ENCODE measurements around the gene KIAA2012.

Gene KIAA2012

GRCh38 chr2:202044777-202045176 lies 28.3 kb upstream of the KIAA2012 start:
- no peak for DNase-seq

DNA sequence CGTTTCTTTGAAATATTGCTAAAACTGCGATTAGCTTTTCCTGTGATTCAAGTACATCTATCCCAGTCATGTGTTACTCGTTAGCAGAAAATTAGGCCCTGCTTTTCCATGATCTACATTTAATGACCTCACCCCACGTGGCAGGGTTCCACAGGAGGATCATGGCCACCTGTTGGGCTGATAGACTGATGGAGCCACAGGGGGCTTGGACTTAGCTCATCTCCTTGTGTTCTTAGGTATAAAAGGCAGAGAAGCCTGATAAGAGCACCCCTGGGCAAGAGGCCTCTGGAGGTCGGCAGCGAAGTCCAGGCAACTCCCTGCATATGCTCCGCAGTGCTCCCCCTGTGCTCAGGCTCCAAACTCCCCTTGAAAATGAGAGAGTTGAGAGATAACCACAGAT lies 26.5 kb upstream of the KIAA2012 start:
- no peak for DNase-seq

- DNase-seq: no peak
These were observed 23.8 kb upstream of the KIAA2012 start for GRCh38 chr2:202049092-202049728.

GRCh38 chr2:202049840-202050239 lies 23.2 kb upstream of the KIAA2012 start:
- no peak for DNase-seq

- DNase-seq: no peak
These were observed 22.4 kb upstream of the KIAA2012 start for GRCh38 chr2:202050652-202051051.

GRCh38 chr2:202051499-202052161 lies 21.4 kb upstream of the KIAA2012 start:
- DNase-seq: no peak

DNA sequence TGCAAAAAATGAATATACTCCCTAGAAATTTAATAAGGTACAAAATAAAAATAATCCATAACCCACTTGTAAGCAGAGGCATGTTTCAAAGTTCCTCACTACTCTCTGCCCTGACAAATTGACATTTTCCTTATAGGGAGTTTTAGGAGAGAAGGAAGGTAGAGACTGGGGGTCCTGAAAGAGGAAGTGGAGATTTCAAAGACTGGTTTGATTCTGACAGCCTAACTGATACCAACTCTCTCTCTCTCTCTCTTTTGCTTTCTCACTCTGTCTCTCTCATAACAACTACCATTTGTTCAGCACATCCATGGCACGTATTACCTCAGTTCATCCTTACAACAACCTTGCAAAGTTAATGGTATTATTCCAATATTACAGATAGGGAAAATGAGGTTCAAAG lies 20.8 kb upstream of the KIAA2012 start:
- no peak for DNase-seq

DNA sequence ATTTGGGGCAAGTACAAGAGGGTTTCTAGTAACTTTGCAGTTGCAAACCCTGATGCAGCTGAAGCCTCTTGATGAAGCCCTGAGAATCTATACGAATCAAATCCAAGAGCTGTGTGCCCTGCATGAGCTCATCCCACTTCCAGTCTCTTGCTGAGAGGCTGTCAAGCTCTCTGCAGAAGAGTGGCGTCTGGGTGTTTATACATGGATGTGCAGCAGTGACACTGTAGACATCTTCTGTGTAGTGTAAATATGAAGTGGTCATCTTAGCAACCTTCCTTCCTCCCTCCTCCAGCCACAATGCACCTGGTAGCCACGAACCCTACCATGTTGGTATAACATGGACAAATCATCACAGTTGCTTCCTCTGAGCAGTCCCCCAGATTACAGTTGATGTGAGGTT lies 18.4 kb upstream of the KIAA2012 start:
- DNase-seq: no peak

DNA sequence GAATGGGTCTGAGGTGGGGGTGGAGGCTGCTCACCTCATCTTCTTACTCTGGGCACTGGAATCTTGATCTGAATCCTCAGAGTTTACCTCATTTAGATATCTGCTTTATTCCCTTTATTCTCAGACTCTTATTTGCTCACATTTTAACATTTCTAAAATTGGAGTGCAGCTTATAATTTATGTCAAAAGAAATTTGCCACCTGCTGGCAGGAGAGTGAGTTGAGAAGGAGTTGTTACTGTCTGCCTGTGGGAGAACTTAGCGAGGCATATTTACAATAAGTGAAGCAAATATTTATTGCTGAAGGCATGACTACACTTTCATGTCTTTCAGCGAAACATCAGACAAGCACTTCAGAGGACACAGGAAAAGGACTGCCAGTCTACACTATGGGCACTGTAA lies 16.4 kb upstream of the KIAA2012 start:
- no peak for DNase-seq

DNA sequence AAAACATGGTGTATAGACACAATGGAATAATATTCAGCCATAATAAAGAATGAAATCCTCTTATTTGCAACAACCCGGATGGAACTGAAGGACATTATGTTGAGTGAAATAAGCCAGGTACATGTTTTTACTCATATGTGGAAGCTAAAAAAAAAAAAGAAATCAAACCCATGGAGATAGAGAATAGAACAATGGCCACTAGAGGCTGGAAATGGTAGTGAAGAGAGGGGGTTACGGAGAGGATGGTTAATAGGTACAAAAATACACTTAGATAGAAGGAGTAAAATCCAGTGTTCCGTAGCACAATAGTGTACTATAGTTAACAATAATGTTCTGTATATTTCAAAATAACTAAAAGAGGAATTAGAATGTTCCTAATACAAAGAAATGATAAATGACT lies 12.8 kb upstream of the KIAA2012 start:
- no peak for DNase-seq

DNA sequence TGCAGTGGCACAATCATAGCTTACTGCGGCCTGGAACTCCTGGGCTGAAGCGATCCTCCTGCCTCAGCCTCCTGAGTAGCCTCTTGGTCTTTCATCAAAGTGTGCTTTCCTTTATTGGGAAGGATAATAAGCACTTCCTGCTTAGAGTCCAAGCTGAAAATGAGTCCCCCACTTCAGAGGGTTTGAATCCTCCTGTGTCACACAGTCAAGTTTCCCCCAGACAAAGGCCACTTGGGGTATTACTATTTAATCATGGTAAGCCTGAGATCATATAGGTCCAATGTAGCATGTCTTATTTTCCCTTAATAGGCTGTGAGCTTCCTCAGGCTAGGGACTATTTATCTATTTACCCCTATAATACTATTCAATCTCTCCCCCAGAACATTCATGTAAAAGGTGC lies 11.4 kb upstream of the KIAA2012 start:
- no peak for DNase-seq

GRCh38 chr2:202064171-202064880 lies 8.7 kb upstream of the KIAA2012 start:
- DNase-seq: peak; percentile 97

DNA sequence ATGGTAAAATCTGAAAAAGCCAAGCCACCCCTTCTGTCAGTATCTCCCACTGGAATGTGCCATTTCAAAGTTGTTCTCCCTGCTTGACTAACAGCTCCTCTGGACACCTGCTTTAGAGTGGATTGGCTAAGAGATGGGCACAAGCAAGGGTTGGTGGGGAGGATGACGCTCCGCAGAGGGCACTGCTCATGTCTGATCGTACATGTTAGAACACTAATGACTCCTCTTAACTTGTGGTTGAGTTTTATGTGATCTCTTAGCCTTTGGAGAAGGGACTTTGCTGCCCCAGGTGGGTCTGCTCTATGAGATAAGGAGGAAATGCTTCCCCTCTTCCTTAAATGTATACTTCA lies 8.2 kb upstream of the KIAA2012 start:
- no peak for DNase-seq

DNA sequence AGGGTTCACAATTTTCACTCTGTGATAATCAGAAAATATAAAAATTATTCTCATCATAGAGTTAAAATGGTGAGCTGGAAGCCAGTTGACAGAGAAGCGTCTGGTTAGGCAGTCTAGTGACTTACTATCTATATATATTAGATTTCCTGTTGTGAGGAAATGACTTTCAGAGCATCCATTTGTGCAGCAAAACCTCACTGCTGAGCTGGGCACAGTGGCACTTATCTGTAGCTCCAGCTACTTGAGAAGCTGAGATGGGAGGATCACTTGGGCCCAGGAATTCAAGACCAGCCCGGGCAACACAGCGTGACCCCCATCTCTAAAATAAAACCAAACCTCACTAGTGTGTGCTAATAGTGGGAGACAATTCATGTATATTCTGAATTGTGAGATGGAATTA lies 7.2 kb upstream of the KIAA2012 start:
- DNase-seq: no peak

- no peak for DNase-seq
These were observed 6.2 kb upstream of the KIAA2012 start for GRCh38 chr2:202066875-202067274.

GRCh38 chr2:202067589-202067988 lies 5.5 kb upstream of the KIAA2012 start:
- DNase-seq: no peak

GRCh38 chr2:202069170-202070067 lies 3.6 kb upstream of the KIAA2012 start:
- no peak for DNase-seq

DNA sequence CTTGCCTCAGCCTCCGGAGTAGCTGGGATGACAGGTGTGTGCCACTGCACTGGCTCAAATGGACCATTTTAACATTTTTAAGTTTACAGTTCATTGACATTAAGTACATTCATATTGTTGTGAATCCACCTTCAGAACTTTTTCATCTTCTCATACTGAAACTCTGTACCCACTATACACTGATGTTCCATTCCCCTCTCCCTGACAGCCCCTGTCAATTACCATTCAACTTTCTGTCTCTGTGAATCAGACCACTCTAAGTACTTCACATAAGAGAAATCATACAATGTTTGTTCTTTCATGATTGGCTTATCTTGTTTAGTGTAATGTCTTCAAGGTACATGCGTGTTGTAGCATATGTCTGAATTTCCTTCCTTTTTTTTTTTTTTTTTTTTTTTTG lies 1.9 kb upstream of the KIAA2012 start:
- no peak for DNase-seq

- no peak for DNase-seq
These were observed 829 bp upstream of the KIAA2012 start for GRCh38 chr2:202072226-202072625.

DNA sequence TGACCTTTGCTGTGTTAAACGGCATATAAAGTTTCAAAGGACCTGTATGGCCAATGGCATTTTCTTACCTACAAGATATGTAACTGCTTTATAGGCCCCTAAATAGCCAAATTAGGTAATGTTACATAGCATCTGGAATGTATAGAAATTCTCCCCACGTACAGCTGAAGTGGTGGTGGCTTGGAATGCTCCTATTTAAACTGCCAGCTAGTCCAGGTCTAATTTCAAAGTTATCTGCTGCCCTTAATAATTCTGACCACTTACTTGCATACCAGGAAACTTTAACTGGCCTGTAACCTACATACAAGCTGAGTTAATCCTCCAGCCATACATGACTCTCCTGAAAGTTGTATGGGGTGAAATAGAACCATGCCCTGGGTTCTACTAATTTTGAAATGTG lies 1.3 kb downstream of the KIAA2012 start:
- no peak for DNase-seq

DNA sequence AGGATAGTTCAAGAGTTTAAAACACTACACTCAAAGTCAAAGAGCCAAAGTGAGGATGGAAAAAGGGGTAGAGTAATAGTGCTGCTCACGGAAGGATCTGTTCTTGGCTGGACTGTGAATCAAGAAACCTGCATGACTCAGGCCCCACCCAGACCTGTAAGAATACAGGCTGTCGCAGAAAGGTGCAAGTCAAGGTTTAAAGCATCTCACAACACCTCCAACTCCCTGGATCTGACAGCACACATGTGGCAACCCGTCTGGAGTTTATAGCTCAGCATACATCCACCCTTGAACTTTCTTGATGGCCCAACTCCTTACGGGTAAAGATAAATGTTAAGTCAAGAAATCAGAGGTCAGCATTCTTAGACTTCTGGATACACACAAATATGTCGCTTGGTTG lies 6.3 kb downstream of the KIAA2012 start:
- DNase-seq: no peak

DNA sequence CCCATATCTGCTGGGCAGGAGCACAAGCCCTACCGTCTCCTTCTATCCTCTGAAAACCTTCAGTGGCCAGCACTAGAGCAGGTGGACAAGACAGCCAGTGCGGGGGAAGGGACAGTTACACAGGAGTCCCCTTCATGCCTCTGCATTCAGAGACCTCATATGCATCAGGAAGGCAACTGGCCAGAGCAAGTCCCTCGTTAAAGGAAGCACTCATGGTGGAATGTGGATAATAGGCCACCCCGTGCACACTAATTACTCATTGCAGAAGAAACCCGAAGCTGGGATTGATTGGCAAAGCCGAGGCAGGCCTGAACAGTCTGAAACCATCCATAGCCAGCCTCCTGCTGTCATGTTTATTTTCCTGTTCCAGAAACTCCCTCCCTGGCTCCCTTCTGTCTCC lies 11.2 kb downstream of the KIAA2012 start:
- peak; percentile 88 for DNase-seq

DNA sequence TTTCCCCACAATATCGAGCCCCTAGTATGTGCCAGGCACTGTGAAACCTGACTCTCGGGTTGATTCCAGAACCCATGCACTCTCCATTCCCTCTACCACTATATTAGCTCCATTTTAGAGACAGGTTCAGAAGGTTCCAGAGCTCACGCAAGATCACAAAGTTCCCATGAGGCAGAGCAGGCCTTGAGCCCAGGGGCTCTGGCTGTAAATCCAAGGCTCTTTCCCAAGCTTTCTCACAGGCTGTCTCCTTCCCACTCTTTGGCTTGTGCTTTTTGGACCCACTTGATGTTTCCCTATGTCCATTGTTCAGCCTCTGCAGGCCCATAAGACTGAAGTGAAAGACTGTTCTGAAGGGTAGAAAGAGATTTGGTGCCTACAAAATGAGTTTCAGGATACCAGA lies 15.7 kb downstream of the KIAA2012 start:
- DNase-seq: no peak

DNA sequence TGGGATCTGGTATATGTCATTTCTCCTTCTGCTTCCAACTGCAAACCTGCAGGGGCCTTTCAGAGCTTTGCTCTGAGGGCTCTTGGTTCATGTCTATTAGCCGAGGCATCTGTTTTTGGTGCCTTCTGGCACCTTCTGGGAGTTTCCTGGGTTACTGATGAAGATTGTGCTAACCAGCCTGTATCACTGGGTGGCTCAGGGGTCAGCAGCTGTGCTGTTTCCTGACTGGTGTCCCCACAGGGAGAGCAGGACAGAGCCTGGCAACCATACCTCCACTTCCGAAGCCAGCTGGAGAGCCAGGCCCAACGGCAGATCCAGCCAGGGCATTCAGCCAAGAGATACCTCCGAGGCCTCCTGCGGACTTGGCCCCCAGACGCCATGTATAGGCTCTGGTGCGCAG lies 17.5 kb downstream of the KIAA2012 start:
- no peak for DNase-seq
